A549 treated with DMSO at 1 μM for 4 hours (cell line): Measurements from ENCODE around the gene ZNF81. TPM values are rescaled to one million over a fixed set of nuclear protein-coding genes. Genes with fewer than 3 reads are reported as not detected.

Experiments
- total RNA-seq: library from RNA; stranded (reverse); fragments of 200-300 nt; extraction: Qiagen RNA extraction; gene quantifications from 5 replicates; pipeline ENCODE4 v1.2.3, GENCODE V29; 2022; ENCODE audit warnings: low read depth

Gene ZNF81
- 3.4 to 7.7 TPM (median 5.6 TPM) in 5 replicates for total RNA-seq

DNA sequence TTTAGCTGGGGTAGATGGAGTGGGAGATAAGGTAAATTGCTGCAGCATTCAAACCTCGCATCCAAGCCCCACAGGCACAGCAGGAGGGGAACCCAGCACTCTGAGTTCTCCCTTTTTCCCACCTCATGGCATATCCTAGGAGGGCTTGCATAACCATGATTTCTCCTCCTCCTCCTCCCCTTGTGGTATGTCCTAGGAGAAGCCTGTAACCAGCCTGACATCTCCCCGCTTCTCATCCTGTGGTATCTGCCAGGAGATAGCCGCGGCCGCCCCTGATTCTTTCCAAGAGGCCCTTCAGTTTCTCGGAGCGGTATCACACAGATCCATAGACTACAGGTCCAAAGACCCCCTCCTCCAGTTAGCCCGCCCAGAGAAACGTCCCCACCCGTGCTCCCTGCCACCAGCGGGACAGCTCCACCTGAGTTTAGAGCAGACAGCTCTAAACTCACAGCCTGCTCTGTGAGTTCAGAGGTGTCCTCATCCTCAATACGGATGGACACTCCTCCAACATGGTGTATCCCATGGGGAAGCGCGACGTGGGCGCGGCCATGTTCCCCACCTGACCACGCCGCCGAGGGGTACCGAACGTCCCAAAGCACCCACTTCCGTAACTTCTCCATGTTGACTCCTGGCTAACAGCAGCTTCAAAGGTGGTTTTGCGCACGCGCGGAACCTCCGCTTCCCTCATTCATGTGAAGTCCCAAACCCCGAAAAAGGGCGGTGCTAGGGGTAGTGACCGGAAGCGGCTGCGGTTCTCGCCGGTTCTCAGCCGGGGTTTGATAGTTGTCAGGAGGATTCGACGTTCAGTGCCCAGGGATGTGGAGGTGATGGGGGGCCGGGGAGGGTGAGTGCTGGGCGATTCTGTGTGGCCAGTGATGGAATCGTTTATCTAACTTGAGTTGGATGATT, at the start of gene ZNF81:
TSS of gene ZNF81 (plus strand) at position 739 of the 909 bp plus-strand sequence. CDS start 9,366 bp downstream, outside the sequence.

Other genes with a start within 250 kb of the ZNF81 start
- 0.17 to 0.66 TPM (median 0.31 TPM) in 5 replicates for gene SYN1, start 217.0 kb upstream of the ZNF81 start, total RNA-seq
- 0.25 to 0.65 TPM (median 0.53 TPM) in 5 replicates for gene CFP, start 207.0 kb upstream of the ZNF81 start, total RNA-seq
- 34.1 to 38.7 TPM (median 37.6 TPM) in 5 replicates for gene ELK1, start 186.3 kb upstream of the ZNF81 start, total RNA-seq
- gene UXT, start 177.7 kb upstream of the ZNF81 start, total RNA-seq: 170 to 182 TPM (median 174 TPM) in 5 replicates
- gene ZNF182, start 167.1 kb downstream of the ZNF81 start, total RNA-seq: 3.4 to 4.3 TPM (median 3.7 TPM) in 5 replicates
- not detected in 5 replicates for gene SPACA5, start 170.1 kb downstream of the ZNF81 start, total RNA-seq
- gene ZNF630, start 234.7 kb downstream of the ZNF81 start, total RNA-seq: 0.31 to 0.47 TPM (median 0.34 TPM) in 5 replicates